ENCODE data around the gene KRT17. TPM values are rescaled to one million over a fixed set of nuclear protein-coding genes. Genes with fewer than 3 reads are reported as not detected.

The KRT17 gene
- total RNA-seq, 1 donor from 2014 or later, result not detected

DNA sequence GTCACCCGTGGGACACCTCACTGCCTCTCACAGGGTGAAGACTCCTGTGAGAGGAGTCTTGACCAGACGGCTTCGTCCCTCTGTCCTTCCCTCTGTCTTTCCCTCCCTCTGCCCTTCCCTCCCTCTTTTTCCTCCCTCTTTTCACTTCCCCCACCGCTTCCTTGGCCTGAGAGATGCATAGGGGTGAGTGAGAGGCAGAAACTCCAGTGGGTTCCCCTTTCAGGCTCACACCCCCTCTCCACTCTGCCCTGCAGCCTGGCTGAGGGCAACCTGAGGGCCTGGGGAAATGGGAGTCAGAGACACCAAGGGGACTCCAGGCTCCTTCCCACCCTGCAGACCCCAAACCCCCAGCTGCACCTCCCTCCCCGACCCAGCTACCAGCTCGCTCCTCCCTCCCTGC lies 14.6 kb upstream of the KRT17 start:
- no peaks in the 10 kb centered on the region for H3K36me3 ChIP-seq
- intact Hi-C loops (cut with micrococcal nuclease), result no loop called here
- peaks cover 12% of the 10 kb centered on the region for H3K27me3 ChIP-seq (ENCODE audit: low read depth)
- no peaks in the 10 kb centered on the region for H3K9me3 ChIP-seq (replicated peaks)
- H3K4me3 ChIP-seq, result no peak overlapping the region
- H3K27ac ChIP-seq (replicated peaks), result no peak overlapping the region
- H3K4me1 ChIP-seq, result peaks cover 12% of the 10 kb centered on the region
- DNase-seq, result no peak
- TF ChIP-seq, protein P1, sequence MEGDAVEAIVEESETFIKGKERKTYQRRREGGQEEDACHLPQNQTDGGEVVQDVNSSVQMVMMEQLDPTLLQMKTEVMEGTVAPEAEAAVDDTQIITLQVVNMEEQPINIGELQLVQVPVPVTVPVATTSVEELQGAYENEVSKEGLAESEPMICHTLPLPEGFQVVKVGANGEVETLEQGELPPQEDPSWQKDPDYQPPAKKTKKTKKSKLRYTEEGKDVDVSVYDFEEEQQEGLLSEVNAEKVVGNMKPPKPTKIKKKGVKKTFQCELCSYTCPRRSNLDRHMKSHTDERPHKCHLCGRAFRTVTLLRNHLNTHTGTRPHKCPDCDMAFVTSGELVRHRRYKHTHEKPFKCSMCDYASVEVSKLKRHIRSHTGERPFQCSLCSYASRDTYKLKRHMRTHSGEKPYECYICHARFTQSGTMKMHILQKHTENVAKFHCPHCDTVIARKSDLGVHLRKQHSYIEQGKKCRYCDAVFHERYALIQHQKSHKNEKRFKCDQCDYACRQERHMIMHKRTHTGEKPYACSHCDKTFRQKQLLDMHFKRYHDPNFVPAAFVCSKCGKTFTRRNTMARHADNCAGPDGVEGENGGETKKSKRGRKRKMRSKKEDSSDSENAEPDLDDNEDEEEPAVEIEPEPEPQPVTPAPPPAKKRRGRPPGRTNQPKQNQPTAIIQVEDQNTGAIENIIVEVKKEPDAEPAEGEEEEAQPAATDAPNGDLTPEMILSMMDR (IDR thresholded peaks at IDR 0.05; ENCODE audit: borderline replicate concordance), result no peak

DNA sequence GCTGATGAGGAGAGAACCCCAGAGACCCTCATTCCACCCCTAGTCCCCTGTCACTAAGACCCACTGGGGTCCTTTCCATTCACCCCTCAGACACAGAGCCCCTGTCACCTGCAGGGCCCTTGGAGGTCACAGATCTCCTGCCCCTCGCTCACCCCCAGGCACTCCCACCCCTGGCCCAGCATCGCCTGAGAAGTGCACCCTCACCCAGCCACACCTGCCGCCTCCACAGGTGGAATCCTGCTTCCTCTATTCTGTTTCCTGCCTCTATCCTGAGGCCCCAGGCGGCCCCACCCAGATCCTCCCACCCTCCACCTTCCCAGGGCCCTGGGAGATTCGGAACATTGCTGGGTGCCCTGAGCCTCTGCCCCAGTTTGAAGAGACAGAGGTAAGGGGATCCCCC lies 13.8 kb upstream of the KRT17 start:
- Histone ChIP-seq H3K4me3 (no peak overlapping the region), H3K36me3 (no peaks in the 10 kb centered on the region), H3K27ac (replicated peaks) (no peak overlapping the region), H3K27me3 (ENCODE audit: low read depth) (peaks cover 12% of the 10 kb centered on the region), H3K4me1 (peaks cover 12% of the 10 kb centered on the region), H3K9me3 (replicated peaks) (no peaks in the 10 kb centered on the region)
- DNase-seq, result no peak
- TF ChIP-seq, protein P1 (IDR thresholded peaks at IDR 0.05; ENCODE audit: borderline replicate concordance), result no peak
- intact Hi-C loops (cut with micrococcal nuclease), result no loop called here

DNA sequence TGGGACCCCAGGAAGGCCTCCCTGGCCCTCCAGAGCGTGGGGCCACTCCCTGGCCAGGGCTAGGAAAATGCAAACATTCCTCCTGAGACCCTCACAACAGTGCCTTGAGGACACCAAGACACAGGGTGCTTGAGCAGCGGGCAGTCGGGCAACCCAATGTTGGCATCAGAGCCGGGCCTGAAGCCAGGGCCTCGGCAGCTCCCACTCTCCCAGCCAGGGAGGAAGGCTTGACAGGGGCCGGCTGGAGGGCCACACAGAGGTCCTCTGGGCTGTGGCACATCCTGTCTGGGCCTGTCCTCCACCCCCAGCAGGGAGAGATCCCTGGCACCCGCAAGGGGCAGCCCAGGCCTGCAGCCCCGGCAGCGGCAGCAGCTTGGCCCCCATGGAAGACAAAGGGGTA lies 12.3 kb upstream of the KRT17 start:
- no peaks in the 10 kb centered on the region for H3K36me3 ChIP-seq
- TF ChIP-seq, protein P1 (IDR thresholded peaks at IDR 0.05; ENCODE audit: borderline replicate concordance), result no peak
- no peak overlapping the region for H3K4me3 ChIP-seq
- no peaks in the 10 kb centered on the region for H3K9me3 ChIP-seq (replicated peaks)
- peaks cover 16% of the 10 kb centered on the region for H3K27me3 ChIP-seq (ENCODE audit: low read depth)
- H3K27ac ChIP-seq (replicated peaks), result no peak overlapping the region
- peaks cover 12% of the 10 kb centered on the region for H3K4me1 ChIP-seq
- intact Hi-C loops (cut with micrococcal nuclease), result no loop called here
- no peak for DNase-seq

- peak; percentile 51 for DNase-seq
- H3K9me3 ChIP-seq (replicated peaks), result no peaks in the 10 kb centered on the region
- intact Hi-C loops (cut with micrococcal nuclease), result no loop called here
- no peaks in the 10 kb centered on the region for H3K36me3 ChIP-seq
- TF ChIP-seq, protein P1 (IDR thresholded peaks at IDR 0.05; ENCODE audit: borderline replicate concordance), result no peak
- no peak overlapping the region for H3K27ac ChIP-seq (replicated peaks)
- peak overlapping the region; percentile 31 for H3K4me3 ChIP-seq
- H3K27me3 ChIP-seq (ENCODE audit: low read depth), result peaks cover 17% of the 10 kb centered on the region
- H3K4me1 ChIP-seq, result peaks cover 12% of the 10 kb centered on the region
Observed at GRCh38 chr17:41635121-41636097, 11.0 kb upstream of the KRT17 start.

- Histone ChIP-seq H3K27ac (replicated peaks) (no peak overlapping the region), H3K4me3 (peak overlapping the region; percentile 31), H3K27me3 (ENCODE audit: low read depth) (peaks cover 17% of the 10 kb centered on the region), H3K36me3 (no peaks in the 10 kb centered on the region), H3K4me1 (peaks cover 12% of the 10 kb centered on the region), H3K9me3 (replicated peaks) (no peaks in the 10 kb centered on the region)
- intact Hi-C loops (cut with micrococcal nuclease), result no loop called here
- DNase-seq, result no peak
- TF ChIP-seq, protein P1 (IDR thresholded peaks at IDR 0.05; ENCODE audit: borderline replicate concordance), result no peak
Observed at GRCh38 chr17:41634639-41635038, 10.3 kb upstream of the KRT17 start.

Data from left ventricle myocardium inferior (tissue), 1 donor.